Measurements from ENCODE around the gene FARS2. TPM values are rescaled to one million over a fixed set of nuclear protein-coding genes. Genes with fewer than 3 reads are reported as not detected.

The FARS2 gene
- total RNA-seq, 1 experiment from 2014 or later = 15.0 TPM

DNA sequence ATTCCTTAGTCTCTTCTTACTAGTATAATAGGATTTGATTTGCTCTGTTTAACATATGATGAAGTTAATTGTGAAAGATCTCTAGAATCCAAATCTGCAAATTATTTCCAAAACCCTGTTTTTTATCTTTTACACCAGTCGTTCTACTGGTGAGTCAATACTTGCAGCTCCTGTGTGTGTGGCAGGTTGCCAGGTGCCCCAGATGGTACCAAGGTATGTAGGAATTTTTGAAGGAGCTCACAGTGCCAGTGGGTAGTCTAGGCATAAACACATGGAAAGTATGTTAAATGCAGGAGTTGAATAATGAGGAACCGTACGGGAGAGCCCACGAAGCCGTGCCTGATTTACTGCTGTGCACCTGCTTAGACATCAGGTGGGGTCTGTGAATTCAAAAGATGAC is 192.2 kb downstream of the FARS2 start (continued):
- TF ChIP-seq, protein P1, sequence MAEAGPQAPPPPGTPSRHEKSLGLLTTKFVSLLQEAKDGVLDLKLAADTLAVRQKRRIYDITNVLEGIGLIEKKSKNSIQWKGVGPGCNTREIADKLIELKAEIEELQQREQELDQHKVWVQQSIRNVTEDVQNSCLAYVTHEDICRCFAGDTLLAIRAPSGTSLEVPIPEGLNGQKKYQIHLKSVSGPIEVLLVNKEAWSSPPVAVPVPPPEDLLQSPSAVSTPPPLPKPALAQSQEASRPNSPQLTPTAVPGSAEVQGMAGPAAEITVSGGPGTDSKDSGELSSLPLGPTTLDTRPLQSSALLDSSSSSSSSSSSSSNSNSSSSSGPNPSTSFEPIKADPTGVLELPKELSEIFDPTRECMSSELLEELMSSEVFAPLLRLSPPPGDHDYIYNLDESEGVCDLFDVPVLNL (CRISPR knock-in tag; IDR thresholded peaks at IDR 0.05; ENCODE audit: borderline replicate concordance, low read depth) = no peak

GRCh38 chr6:5455142-5455541 is 193.8 kb downstream of the FARS2 start:
- no peaks in the 10 kb centered on the region for H3K27me3 Mint-ChIP-seq (ENCODE audit: low read depth)
- H3K9me3 Mint-ChIP-seq = no peaks in the 10 kb centered on the region
- DNase-seq (ENCODE audit: low spot score) (no peak), ATAC-seq (no peak)
- no peak overlapping the region; the same call in 1 of the 2 replicates for H3K27ac Mint-ChIP-seq
- TF ChIP-seq ZNF396 (CRISPR knock-in tag; IDR thresholded peaks at IDR 0.05; ENCODE audit: borderline replicate concordance) (no peak), JUN (CRISPR knock-in tag; IDR thresholded peaks at IDR 0.05) (no peak), ESRRA (CRISPR knock-in tag; IDR thresholded peaks at IDR 0.05; ENCODE audit: borderline replicate concordance) (no peak), ZNF423 (CRISPR knock-in tag; IDR thresholded peaks at IDR 0.05) (no peak), FOXP1 (CRISPR knock-in tag; IDR thresholded peaks at IDR 0.05; ENCODE audit: borderline replicate concordance) (no peak), ZNF138 (CRISPR knock-in tag; conservative IDR thresholded peaks at IDR 0.05) (no peak), PRDM15 (CRISPR knock-in tag; IDR thresholded peaks at IDR 0.05) (no peak), PRRX2 (CRISPR knock-in tag; IDR thresholded peaks at IDR 0.05) (no peak), ZSCAN18 (CRISPR knock-in tag; IDR thresholded peaks at IDR 0.05) (no peak), MXD4 (CRISPR knock-in tag; IDR thresholded peaks at IDR 0.05; ENCODE audit: borderline replicate concordance) (no peak), FOXJ3 (CRISPR knock-in tag; IDR thresholded peaks at IDR 0.05; ENCODE audit: borderline replicate concordance) (no peak), TEAD4 (CRISPR knock-in tag; IDR thresholded peaks at IDR 0.05) (no peak), CBFB (CRISPR knock-in tag; IDR thresholded peaks at IDR 0.05; ENCODE audit: low read depth) (no peak), SOX15 (CRISPR knock-in tag; IDR thresholded peaks at IDR 0.05) (no peak)
- TF ChIP-seq, protein P1 (CRISPR knock-in tag; IDR thresholded peaks at IDR 0.05; ENCODE audit: borderline replicate concordance, low read depth) = no peak
- TF ChIP-seq, protein P2, sequence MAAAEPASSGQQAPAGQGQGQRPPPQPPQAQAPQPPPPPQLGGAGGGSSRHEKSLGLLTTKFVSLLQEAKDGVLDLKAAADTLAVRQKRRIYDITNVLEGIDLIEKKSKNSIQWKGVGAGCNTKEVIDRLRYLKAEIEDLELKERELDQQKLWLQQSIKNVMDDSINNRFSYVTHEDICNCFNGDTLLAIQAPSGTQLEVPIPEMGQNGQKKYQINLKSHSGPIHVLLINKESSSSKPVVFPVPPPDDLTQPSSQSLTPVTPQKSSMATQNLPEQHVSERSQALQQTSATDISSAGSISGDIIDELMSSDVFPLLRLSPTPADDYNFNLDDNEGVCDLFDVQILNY (CRISPR knock-in tag; IDR thresholded peaks at IDR 0.05) = no peak
- TF ChIP-seq, protein P3, sequence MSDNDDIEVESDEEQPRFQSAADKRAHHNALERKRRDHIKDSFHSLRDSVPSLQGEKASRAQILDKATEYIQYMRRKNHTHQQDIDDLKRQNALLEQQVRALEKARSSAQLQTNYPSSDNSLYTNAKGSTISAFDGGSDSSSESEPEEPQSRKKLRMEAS (CRISPR knock-in tag; IDR thresholded peaks at IDR 0.05) = no peak
- TF ChIP-seq, protein P4, sequence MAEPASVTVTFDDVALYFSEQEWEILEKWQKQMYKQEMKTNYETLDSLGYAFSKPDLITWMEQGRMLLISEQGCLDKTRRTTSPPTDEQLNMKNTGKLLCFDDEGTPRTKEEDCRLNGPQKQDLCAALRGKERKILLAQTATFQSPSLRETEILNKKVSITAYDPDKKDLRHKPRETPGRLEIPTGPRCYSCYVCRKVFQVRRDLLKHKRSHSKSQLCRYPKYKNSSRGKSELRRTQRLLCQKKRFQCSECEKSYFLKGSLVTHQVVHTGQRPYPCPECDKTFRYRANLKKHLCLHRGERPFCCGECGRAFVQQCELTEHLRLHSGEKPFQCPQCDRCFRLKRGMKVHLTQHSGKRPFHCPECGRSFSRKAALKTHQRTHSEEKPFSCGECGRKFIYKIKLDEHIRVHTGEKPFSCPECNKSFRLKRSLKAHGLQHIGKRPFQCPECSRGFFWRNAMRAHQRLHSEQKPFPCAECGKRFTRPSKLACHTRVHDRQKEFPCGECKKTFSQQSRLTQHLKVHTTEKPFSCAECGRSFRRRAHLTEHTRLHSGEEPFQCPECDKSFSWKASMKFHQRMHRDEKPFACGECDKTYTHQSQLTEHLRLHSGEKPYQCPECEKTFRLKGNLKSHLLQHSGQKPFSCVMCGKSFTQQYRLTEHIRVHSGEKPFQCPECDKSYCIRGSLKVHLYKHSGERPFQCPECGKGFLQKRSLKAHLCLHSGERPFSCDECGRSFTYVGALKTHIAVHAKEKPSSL (CRISPR knock-in tag; conservative IDR thresholded peaks at IDR 0.05) = no peak
- TF ChIP-seq, protein P5, sequence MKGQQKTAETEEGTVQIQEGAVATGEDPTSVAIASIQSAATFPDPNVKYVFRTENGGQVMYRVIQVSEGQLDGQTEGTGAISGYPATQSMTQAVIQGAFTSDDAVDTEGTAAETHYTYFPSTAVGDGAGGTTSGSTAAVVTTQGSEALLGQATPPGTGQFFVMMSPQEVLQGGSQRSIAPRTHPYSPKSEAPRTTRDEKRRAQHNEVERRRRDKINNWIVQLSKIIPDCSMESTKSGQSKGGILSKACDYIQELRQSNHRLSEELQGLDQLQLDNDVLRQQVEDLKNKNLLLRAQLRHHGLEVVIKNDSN (CRISPR knock-in tag; IDR thresholded peaks at IDR 0.05) = no peak
- TF ChIP-seq, protein P6, sequence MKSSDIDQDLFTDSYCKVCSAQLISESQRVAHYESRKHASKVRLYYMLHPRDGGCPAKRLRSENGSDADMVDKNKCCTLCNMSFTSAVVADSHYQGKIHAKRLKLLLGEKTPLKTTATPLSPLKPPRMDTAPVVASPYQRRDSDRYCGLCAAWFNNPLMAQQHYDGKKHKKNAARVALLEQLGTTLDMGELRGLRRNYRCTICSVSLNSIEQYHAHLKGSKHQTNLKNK (CRISPR knock-in tag; IDR thresholded peaks at IDR 0.05) = no peak
- H3K4me3 Mint-ChIP-seq = no peak overlapping the region
- H3K36me3 Mint-ChIP-seq = no peaks in the 10 kb centered on the region
- ChIA-PET CTCF (interaction anchor here (1.0 kb wide), 1 partner anchor 16 kb away, joined by 7 read pairs; no protein-coding TSS in a partner anchor), POLR2A (no interaction called here)
- H3K4me1 Mint-ChIP-seq = peaks cover 22% of the 10 kb centered on the region

All from WTC11 (cell line).